Stimulated activated CD8-positive, alpha-beta memory T cell treated with anti-CD3 and anti-CD28 coated beads, Interleukin-7, amount 100 ng/mL, for 4 hours (primary cell): Measurements from ENCODE around the gene SPATA45.
A peak's percentile ranks its signal among the peaks of the same experiment; 100 is the strongest.

ENCODE experiments used
- DNase-seq, 2 donors: peaks; one replicate each; pipeline ENCODE4 v3.0.0-alpha.2; 2020; ENCODE audit warnings: low read depth in 2 of 2

SPATA45 gene

DNA sequence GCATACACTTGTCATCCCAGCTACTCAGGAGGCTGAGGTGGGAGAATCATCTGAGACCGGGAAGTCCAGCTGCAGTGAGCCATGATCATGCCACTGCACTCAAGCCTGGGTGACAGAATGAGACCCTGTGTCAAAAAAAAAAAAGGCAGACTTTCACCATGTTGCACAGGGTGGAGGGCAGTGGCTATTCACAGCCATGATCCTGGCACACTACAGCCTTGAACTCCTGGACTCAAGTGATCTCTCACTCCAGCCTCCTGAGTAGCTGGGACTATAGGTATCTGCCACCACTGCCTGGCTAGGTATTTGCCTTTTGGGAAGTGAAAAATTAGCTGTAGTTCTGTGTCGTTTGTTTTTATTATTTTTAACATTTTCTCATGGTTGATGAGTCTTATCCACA is 19.1 kb downstream of the SPATA45 start:
- no peak for DNase-seq

GRCh38 chr1:212827831-212828278 is 19.6 kb downstream of the SPATA45 start:
- DNase-seq = no peak

DNA sequence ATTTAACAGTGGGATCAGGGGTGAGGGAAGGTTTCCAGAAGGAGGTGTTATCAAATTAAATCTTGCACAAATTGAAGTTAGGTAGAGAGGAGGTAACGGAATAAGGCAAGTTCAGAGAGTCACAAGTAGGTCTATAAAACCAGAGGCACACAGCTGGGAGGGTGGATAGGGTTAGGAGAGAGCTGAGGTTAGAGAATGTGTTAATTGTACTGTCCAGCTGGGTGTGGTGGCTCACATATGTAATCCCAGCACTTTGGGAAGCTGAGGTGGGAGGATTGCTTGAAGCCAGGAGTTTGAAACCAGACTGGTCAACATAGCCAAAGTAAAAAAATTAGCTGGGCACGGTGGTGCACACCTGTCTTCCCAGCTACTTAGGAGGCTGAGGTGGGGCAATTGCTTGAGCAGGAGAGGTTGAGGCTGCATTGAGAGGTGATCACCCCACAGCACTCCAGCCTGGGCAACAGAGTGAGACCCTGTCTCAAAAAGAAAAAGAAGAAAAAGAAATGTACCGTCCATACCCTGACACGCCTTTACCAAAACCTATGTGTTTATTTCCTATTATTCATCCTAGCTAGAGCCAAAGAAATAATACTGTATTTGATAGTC is 20.2 kb downstream of the SPATA45 start:
- no peak for DNase-seq

DNA sequence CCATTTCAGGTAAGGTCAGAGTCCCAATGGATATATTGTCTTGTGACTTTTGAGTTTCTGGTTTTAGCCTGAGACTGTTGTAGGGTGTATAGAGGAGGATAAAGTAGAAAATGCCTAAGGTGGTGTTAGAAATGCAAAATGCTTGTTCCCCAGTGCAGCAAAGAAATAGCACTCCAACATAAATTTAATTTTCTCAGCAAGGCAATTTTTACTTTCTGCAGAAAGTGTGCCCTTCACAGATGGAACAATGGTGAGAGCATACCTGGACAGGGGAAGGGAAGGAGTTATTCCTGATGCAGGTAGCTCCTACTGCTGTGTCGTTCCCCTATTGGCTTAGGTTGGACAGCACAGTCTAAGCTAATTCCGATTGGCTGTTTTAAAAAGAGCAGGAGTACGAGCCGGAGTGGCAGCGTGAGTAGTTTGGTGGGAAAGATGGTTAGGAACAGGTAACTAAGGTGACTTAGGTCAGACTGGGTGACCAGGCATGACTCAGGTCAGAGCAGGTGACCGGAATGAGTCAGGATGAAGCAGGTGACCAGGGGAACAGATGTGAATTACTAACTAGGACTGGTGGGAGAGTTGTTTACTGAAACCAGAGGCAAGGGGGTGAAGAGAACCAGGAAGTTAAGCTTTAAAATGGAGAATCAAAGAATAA is 21.5 kb downstream of the SPATA45 start:
- no peak for DNase-seq

DNA sequence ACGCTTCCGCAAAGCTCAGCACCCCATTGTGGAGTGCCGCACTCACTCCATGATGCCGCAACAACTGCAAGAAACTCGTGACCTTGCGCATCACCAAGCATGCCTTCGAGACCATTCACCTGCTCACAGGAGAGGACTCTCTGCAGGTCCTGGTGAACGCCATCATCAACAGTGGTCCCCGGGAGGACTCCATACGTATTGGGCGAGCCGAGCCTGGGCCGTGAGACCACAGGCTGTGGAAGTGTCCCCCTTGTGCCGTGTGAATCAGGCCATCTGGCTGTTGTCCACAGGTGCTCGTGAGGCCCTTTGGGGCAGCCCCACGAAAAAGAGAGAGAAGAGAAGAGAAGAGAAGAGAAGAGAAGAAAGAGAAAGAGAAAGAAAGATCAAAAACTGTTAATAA is 23.2 kb downstream of the SPATA45 start:
- DNase-seq = no peak

DNA sequence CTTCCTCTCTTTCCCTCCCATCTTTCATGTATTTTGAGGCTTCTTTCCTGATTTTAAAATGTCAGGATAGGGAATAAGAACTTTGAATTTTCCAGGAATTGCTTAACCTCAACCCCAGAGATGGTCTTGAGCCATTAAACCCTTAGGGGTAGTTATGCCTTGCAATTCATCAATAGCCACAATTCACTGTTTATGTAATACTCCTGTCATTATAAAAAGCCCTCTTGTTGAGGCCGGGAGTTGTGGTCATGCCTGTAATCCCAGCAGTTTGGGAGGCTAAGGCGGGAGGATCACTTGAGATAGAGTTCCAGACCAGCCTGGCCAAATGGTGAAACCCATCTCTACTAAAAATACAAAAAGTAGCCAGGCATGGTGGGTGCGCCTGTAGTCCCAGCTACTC is 24.5 kb downstream of the SPATA45 start:
- DNase-seq = no peak

DNA sequence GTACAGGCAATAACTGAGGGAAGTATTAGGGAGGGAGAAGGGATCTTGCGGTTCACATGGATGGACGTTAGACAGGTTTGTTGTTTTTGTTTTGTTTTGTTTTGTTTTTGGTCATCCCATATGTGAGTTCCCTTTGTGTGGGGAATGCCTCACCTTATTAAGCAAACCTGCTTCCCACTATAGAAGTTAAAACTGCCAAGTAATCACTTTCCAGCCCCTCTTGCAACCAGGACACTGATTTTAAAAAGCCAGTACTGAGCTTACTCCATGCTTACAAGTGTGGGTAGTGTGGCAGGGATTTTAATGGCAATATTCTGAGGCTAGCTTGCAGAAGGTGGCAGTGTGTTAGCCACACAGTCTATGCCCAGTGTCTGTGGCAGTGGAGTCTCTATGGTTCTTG is 26.5 kb downstream of the SPATA45 start:
- no peak for DNase-seq

GRCh38 chr1:212819726-212820125 is 27.7 kb downstream of the SPATA45 start:
- DNase-seq = no peak

GRCh38 chr1:212816567-212817278 is 30.7 kb downstream of the SPATA45 start:
- no peak for DNase-seq

- no peak for DNase-seq
These were observed 32.7 kb downstream of the SPATA45 start for GRCh38 chr1:212814537-212815334.

DNA sequence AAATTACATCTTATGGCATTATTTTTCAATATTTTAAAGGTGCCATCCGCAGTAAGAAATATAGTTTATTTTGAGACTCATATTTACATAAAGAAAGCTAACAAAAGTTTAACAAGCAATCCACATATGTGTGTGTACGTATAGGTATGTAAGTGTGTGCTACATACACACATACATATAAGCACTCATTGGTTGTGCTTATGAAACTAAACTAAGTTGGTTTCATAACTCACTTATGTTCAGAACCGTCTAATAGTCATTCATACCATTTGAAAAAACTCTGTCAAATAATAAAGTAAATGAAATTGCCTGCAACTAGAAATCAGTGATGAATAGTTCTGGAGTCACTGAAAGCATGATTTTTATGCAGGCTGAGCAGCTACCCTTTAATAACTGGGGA is 41.7 kb downstream of the SPATA45 start:
- DNase-seq = no peak

DNA sequence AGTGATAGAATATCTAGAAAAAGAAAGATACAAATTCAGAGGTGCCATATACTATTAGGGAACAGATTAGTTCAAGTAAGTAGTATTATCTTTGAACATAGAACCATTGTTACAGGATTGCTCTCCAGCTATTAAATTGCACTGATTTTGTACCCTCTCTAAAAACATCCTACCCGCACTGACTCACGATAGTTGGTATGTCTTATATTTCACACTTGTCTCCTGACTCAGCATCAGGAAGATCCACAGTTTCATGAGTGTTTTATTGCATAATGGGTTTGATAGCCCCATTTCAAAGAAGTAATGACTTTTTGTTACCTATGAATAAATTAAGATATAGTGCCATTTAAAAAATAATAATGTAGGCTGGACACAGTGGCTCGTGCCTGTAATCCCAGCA is 49.8 kb downstream of the SPATA45 start:
- DNase-seq = no peak

DNA sequence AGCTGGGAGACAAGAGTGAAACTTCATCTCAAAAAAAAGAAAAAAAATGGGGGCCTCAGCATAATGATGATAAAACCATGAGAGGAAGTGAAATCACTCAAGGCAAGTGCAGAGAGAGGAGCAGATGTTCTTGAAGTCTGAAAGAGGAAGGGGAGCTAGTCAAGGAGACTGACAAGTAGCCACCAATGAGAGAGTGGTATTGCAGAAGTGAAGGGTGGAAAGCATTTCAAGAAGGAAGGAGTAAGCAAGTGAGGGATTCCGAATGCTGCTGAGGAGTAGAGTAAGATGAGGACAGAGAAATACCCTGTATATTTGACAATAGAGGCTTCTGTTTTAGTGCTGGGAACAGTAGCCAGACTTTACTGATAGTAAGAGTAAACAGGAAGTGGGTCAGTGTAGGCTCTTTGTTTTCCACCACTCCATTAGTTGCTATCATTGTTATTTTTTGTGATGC is 52.9 kb downstream of the SPATA45 start:
- DNase-seq = no peak

DNA sequence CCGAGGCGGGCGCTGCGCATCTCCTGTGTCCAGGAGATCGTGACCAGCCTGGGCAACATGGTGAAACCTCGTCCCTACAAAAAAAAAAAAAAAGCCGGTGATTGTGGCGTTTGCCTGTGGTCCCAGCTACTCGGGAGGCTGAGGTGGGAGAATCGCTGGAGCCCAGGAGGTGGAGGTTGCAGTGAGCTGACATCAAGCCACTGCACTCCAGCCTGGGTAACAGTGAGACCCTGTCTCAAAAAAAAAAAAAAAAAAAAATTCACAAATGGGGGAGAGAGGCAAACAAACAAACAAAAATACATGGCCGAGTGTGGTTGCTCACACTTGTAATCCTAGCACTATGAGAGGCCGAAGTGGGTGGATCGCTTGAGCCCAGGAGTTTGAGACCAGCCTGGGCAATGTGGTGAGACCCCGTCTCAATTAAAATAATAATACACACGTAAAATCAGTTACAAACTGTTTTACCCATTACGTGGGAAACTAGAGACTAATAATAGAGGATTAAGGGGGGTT is 55.0 kb downstream of the SPATA45 start:
- no peak for DNase-seq

DNA sequence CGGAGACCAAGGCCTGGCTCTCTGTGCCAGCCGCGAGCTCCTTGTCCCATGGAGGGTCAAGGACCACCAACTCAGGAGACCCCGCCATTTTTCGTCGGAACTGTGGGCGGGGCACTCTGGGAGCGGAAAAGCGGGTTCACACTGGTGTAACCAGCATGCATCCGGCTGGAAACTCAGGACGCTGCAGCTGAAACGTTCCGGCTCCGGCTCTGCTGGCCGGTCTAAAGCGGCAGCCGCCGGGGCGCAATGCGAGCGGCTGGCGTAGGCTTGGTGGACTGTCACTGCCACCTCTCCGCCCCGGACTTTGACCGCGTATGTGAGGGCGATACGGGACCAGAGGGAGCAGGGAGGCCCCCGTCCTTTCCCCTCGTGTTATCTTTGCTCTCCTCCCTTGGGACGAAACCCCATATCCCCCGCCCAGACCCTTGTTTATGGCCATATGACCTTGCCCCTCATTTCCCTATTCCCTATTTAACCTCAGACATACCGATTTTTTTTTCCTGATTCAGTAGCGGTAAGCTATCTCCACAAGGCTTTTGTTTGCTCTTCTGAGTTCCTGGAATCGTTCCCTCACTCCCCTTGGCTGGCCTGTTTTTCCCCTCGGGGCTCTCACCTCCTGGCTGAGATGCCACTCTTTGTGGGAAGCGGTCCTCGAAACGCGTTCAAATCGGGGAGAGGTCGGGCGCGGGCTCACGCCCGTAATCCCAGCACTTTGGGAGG is 55.6 kb downstream of the SPATA45 start, which contains the start of the genes NSL1 and TATDN3:
TSS of gene NSL1 (minus strand) at position 102 of the 720 bp plus-strand sequence. CDS start at position 88, 14 bp downstream.
TSS of gene TATDN3 (plus strand) at position 219 of the 720 bp plus-strand sequence. CDS start at position 247, 28 bp downstream.
- DNase-seq = peak; percentile 87

- DNase-seq = no peak
These were observed 56.2 kb downstream of the SPATA45 start for GRCh38 chr1:212791261-212791675.

DNA sequence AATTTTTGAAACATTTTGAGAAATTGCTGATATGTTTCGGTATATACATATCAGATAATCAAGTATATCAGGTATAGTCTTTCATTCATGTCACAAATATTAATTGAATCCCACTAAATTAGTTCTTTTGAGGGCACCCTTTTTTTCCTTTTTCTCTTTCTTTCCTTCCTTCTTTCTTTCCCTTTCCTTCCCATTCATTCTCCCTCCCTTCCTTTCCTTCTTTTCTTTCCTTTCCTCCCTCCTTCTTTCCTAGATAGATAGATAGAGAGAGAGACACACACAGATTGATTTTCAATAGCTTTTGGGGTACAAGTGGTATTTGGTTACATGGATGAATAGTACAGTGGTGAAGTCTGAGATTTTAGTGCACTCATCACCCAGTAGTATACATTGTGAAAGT is 61.6 kb downstream of the SPATA45 start:
- no peak for DNase-seq

DNA sequence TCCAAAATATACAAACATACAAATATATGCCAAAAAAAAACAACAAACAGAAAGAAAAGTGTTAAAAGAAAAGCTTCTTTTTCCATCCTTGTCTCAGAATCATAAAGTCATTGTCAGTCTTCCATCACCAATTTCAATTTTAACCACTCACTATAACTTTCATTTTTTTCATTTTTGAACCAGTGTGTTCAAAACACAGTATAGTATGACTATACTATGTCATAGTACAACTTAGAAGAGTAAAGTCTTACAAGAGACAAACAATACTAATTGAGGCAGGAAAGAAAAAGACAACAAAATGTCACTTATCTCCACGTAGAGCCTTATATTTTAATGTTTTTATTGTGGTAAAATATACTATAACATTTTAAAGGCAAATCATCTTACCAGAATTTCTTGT is 63.5 kb downstream of the SPATA45 start:
- no peak for DNase-seq

GRCh38 chr1:212782422-212783154 is 64.9 kb downstream of the SPATA45 start:
- DNase-seq = no peak

DNA sequence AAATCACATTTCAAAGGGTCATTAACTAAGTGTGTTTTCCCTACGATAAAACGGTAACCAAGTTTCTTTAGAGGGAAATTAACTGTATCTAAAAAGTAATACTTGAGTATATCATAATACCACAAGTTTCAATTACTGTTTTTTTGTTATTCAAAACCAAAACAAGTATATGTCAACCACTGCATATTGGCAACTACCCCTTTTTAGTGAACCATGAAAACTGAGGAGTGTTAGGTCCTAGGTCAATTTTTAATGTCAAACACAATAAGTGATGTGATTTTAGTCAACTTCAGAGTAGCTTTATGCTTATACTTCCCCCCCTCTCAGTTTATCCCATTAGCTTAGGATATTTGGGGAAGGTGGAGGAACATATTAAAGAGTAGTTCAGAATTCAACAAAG is 66.2 kb downstream of the SPATA45 start:
- no peak for DNase-seq
